SK-N-SH (cell line): Measurements from ENCODE around the gene CA5A. TPM values are rescaled to one million over a fixed set of nuclear protein-coding genes. Genes with fewer than 3 reads are reported as not detected.

ENCODE experiments used
- CTCF ChIA-PET: fragments of 300-600, 350-600 bp; formaldehyde crosslinking; extraction: SDS; loops from one replicate; lab custom pipeline; 2021; lab: Yijun Ruan, JAX
- POLR2A ChIA-PET: fragments of 350-600 bp; sonication (Branson Sonifier 250); formaldehyde crosslinking; extraction: SDS; loops from one replicate; lab custom pipeline; 2020; ENCODE audit warnings: antibody characterized with exemption, inconsistent platforms; lab: Yijun Ruan, JAX
- DNase-seq: peaks from one replicate; pipeline ENCODE4 v3.0.0; 2012
- H2AFZ ChIP-seq: fragments of 200-600 bp; sonication (generic); 2 replicates; pipeline ENCODE4 v1.8.1; 2016; ENCODE audit warnings: antibody characterized with exemption, mild to moderate bottlenecking, low read depth
- H3F3A ChIP-seq: fragments of 200-600 bp; sonication (generic); replicated peaks from 2 replicates; pipeline ENCODE3; 2016; ENCODE audit warnings: antibody characterized with exemption, mild to moderate bottlenecking; ENCODE audit not compliant: insufficient read depth
- H3K27ac ChIP-seq, 2 experiments: fragments of 200-500 bp in 1 of 2; fragments of 200-600 bp in 1 of 2; sonication (Bioruptor generic) in 1 of 2; sonication (generic), shearing (Covaris generic) in 1 of 2; 2 replicates each; pipeline versions ENCODE4 v1.5.1 to v1.6.1; 2014 to 2016; ENCODE audit warnings: low read depth in 2 of 2, inconsistent platforms in 1 of 2, low read length in 1 of 2, mild to moderate bottlenecking in 1 of 2, mixed read lengths in 1 of 2
- H3K27me3 ChIP-seq: fragments of 200-600 bp; sonication (generic), shearing (Covaris generic); 2 replicates; pipeline ENCODE4 v1.6.1; 2016; ENCODE audit warnings: mixed run types; ENCODE audit not compliant: insufficient read depth
- H3K36me3 ChIP-seq, 2 experiments: fragments of 200-500 bp in 1 of 2; fragments of 200-600 bp in 1 of 2; sonication (Bioruptor generic) in 1 of 2; sonication (generic) in 1 of 2; replicated peaks in 1 of 2; 2 replicates each; pipeline versions ENCODE3 to v1.5.1; 2014 to 2016; ENCODE audit warnings: low read length in 1 of 2, mild to moderate bottlenecking in 1 of 2; ENCODE audit not compliant: insufficient read depth in 2 of 2, control insufficient read depth in 1 of 2
- H3K4me1 ChIP-seq, 2 experiments: fragments of 200-500 bp in 1 of 2; fragments of 200-600 bp in 1 of 2; sonication (Bioruptor generic) in 1 of 2; sonication (generic), shearing (Covaris generic) in 1 of 2; 2 replicates each; pipeline versions ENCODE4 v1.5.1 to v1.6.1; 2014 to 2016; ENCODE audit warnings: low read depth in 1 of 2, low read length in 1 of 2, mixed run types in 1 of 2; ENCODE audit not compliant: insufficient read depth in 2 of 2, control insufficient read depth in 1 of 2
- H3K4me2 ChIP-seq: fragments of 200-600 bp; sonication (generic), shearing (Covaris generic); 2 replicates; pipeline ENCODE4 v1.6.1; 2017; ENCODE audit warnings: mixed run types
- H3K4me3 ChIP-seq, 2 experiments: fragments of 200-500 bp in 1 of 2; fragments of 200-600 bp in 1 of 2; sonication (Bioruptor generic) in 1 of 2; sonication (generic), shearing (Covaris generic) in 1 of 2; 2 replicates each; pipeline versions ENCODE4 v1.5.1 to v1.8.1; 2014 to 2016; ENCODE audit warnings: low read depth in 2 of 2, inconsistent platforms in 1 of 2, low read length in 1 of 2, mild to moderate bottlenecking in 1 of 2, mixed read lengths in 1 of 2, moderate library complexity in 1 of 2
- H3K79me2 ChIP-seq: fragments of 200-600 bp; sonication (generic); 2 replicates; pipeline ENCODE4 v1.8.1; 2017; ENCODE audit warnings: mild to moderate bottlenecking; ENCODE audit not compliant: insufficient read depth
- H3K9ac ChIP-seq: fragments of 200-600 bp; sonication (generic); 2 replicates; pipeline ENCODE4 v1.6.1; 2017; ENCODE audit warnings: mixed run types
- H3K9me2 ChIP-seq: fragments of 200-600 bp; sonication (generic); 2 replicates; pipeline ENCODE4 v1.6.1; 2017; ENCODE audit warnings: mixed run types
- H3K9me3 ChIP-seq: fragments of 200-600 bp; sonication (generic); 2 replicates; pipeline ENCODE4 v1.6.1; 2017; ENCODE audit warnings: mixed run types, mild to moderate bottlenecking, moderate library complexity
- H4K20me1 ChIP-seq: fragments of 200-600 bp; sonication (generic); 2 replicates; pipeline ENCODE4 v1.6.1; 2017; ENCODE audit warnings: mild to moderate bottlenecking, mixed run types; ENCODE audit not compliant: insufficient read depth
- ELF1 ChIP-seq: IDR thresholded peaks from 2 replicates; pipeline ENCODE4 v1.4.0; 2012
- EP300 ChIP-seq, 2 experiments: IDR thresholded peaks; 2 replicates each; pipeline versions ENCODE4 v1.4.0 to v1.6.1; 2012; ENCODE audit warnings: borderline replicate concordance in 1 of 2, low read depth in 1 of 2, low read length in 1 of 2
- EZH2phosphoT487 ChIP-seq: fragments of 200-600 bp; sonication (generic); IDR thresholded peaks from 2 replicates; pipeline ENCODE4 v1.6.1; 2017; ENCODE audit warnings: low read depth, mixed run types, mild to moderate bottlenecking, antibody characterized with exemption, moderate library complexity, borderline replicate concordance
- FOSL2 ChIP-seq: IDR thresholded peaks from 2 replicates; pipeline ENCODE4 v1.4.0; 2012; ENCODE audit warnings: low read depth, mild to moderate bottlenecking, moderate library complexity, borderline replicate concordance
- FOXM1 ChIP-seq: IDR thresholded peaks from 2 replicates; pipeline ENCODE4 v1.4.0; 2012; ENCODE audit warnings: low read depth, mild to moderate bottlenecking
- GABPA ChIP-seq: IDR thresholded peaks from 2 replicates; pipeline ENCODE4 v1.4.0; 2012; ENCODE audit warnings: low read depth, mild to moderate bottlenecking
- MXI1 ChIP-seq: IDR thresholded peaks from 2 replicates; pipeline ENCODE4 v1.6.1; 2012; ENCODE audit warnings: mild to moderate bottlenecking, low read depth, low read length, improper control_type of control experiment
- NRF1 ChIP-seq: IDR thresholded peaks from 2 replicates; pipeline ENCODE4 v1.6.1; 2012; ENCODE audit warnings: low read depth, mild to moderate bottlenecking, low read length
- RCOR1 ChIP-seq: fragments of 150-350 bp; IDR thresholded peaks from 2 replicates; pipeline ENCODE4 v1.6.1; 2017; ENCODE audit warnings: antibody characterized with exemption, low read length
- RXRA ChIP-seq: IDR thresholded peaks from 2 replicates; pipeline ENCODE4 v1.4.0; 2012; ENCODE audit warnings: low read depth, mild to moderate bottlenecking, borderline replicate concordance
- SIN3A ChIP-seq: IDR thresholded peaks from 2 replicates; pipeline ENCODE4 v1.6.1; 2012; ENCODE audit warnings: low read depth, mild to moderate bottlenecking, low read length, moderate library complexity, borderline replicate concordance
- SMC3 ChIP-seq: IDR thresholded peaks from 2 replicates; pipeline ENCODE4 v1.6.1; 2012; ENCODE audit warnings: low read depth, low read length, improper control_type of control experiment
- TCF12 ChIP-seq: IDR thresholded peaks from 2 replicates; pipeline ENCODE4 v1.4.0; 2012
- TEAD4 ChIP-seq: IDR thresholded peaks from 2 replicates; pipeline ENCODE4 v1.4.0; 2012; ENCODE audit warnings: mild to moderate bottlenecking, borderline replicate concordance; ENCODE audit not compliant: insufficient read depth
- YY1 ChIP-seq: IDR thresholded peaks from 2 replicates; pipeline ENCODE4 v1.4.0; 2012; ENCODE audit warnings: low read depth, mild to moderate bottlenecking
- WGBS: methylation state at CpG from one replicate; pipeline ENCODE4 v1.1.6; 2017; ENCODE audit warnings: low lambda C conversion rate; 5-methylcytosine and 5-hydroxymethylcytosine counted together
- polyA plus RNA-seq, 3 experiments: library from polyadenylated mRNA; depleted of rRNA; stranded (reverse); fragments of >200 nt; gene quantifications; 2 replicates each; pipeline ENCODE4 v1.2.3, GENCODE V29; 2012
- TF ChIP-seq, protein P1 (sequence below): fragments of 150-350 bp; IDR thresholded peaks from 2 replicates; pipeline ENCODE4 v1.6.1; 2016; ENCODE audit warnings: mild to moderate bottlenecking, low read depth, low read length
- TF ChIP-seq, protein P2 (sequence below): fragments of 150-350 bp; IDR thresholded peaks from 2 replicates; pipeline ENCODE4 v1.6.1; 2017; ENCODE audit warnings: antibody characterized with exemption, low read length, low read depth, borderline replicate concordance
- TF ChIP-seq, protein P3 (sequence below): IDR thresholded peaks from 2 replicates; pipeline ENCODE4 v1.6.1; 2012; ENCODE audit warnings: mild to moderate bottlenecking, low read depth, low read length, moderate library complexity

Gene CA5A
- polyA plus RNA-seq, 1 of the 3 experiments (the other 2 are of a cell fraction) = not detected

DNA sequence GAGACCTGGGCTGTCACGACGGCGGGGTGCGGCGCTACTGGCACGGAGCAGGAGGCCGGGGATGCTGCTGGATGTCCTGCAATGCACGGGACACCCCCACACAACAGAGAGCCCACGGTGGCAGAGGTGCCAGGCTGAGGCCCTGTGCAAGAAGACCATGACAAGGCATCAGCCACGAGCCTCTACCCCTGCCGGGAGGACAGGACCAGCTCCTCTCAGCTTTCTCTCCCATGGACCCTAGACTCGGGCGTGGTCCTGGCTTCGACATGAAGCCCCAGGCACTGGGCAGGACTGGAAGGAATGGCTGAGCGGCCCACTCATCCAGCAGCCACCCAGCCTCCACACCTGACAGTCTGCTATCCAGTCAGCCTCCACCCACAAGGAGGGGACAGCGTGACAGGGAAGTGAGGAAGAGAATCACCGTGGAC, 92.6 kb downstream of the CA5A start:
- Histone ChIP-seq H3K79me2 (peaks cover 3% of the 10 kb centered on the region; the same call in 1 of the 2 replicates), H3K36me3 (peaks cover 3 to 37% of the 10 kb centered on the region in 2 experiments), H3K9me2 (no peaks in the 10 kb centered on the region), H3K4me3 (no peak overlapping the region), H3K27me3 (no peaks in the 10 kb centered on the region), H2AFZ (no peak overlapping the region), H3K27ac (no peak overlapping the region), H3F3A (no peaks in the 10 kb centered on the region), H3K4me1 (peaks cover 0 to 20% of the 10 kb centered on the region in 2 experiments; a peak in 1 of 4 replicates), H3K9ac (no peak overlapping the region), H3K9me3 (no peaks in the 10 kb centered on the region), H4K20me1 (peaks cover 32% of the 10 kb centered on the region)
- ChIA-PET CTCF (interaction anchor here (2.2 to 10.5 kb wide), 3 partner anchors 27 to 65 kb away, joined by 13 to 207 read pairs (median 29); partner anchors contain the start of gene SLC7A5), POLR2A (interaction anchor here (0.9 kb wide), 1 partner anchor 16 kb away, joined by 3 read pairs; no protein-coding TSS in a partner anchor)
- WGBS = 86% methylated on average over 9 of the region's 17 CpGs
- DNase-seq = no peak
- TF ChIP-seq GABPA (no peak), TEAD4 (no peak), FOSL2 (no peak), YY1 (no peak), SMC3 (no peak), RXRA (no peak), NRF1 (no peak), SIN3A (no peak), FOXM1 (no peak), EZH2phosphoT487 (no peak), MXI1 (no peak), TCF12 (no peak), EP300 (IDR thresholded peaks at IDR 0.05; ENCODE audit: borderline replicate concordance in 1 of 2, low read depth in 1 of 2, low read length in 1 of 2) (no peak), ELF1 (no peak)
- TF ChIP-seq, protein P1, sequence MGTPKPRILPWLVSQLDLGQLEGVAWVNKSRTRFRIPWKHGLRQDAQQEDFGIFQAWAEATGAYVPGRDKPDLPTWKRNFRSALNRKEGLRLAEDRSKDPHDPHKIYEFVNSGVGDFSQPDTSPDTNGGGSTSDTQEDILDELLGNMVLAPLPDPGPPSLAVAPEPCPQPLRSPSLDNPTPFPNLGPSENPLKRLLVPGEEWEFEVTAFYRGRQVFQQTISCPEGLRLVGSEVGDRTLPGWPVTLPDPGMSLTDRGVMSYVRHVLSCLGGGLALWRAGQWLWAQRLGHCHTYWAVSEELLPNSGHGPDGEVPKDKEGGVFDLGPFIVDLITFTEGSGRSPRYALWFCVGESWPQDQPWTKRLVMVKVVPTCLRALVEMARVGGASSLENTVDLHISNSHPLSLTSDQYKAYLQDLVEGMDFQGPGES = no peak
- TF ChIP-seq, protein P2, sequence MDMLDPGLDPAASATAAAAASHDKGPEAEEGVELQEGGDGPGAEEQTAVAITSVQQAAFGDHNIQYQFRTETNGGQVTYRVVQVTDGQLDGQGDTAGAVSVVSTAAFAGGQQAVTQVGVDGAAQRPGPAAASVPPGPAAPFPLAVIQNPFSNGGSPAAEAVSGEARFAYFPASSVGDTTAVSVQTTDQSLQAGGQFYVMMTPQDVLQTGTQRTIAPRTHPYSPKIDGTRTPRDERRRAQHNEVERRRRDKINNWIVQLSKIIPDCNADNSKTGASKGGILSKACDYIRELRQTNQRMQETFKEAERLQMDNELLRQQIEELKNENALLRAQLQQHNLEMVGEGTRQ = no peak
- TF ChIP-seq, all 33 proteins: peak for 0
- no peak overlapping the region for H3K4me2 ChIP-seq

DNA sequence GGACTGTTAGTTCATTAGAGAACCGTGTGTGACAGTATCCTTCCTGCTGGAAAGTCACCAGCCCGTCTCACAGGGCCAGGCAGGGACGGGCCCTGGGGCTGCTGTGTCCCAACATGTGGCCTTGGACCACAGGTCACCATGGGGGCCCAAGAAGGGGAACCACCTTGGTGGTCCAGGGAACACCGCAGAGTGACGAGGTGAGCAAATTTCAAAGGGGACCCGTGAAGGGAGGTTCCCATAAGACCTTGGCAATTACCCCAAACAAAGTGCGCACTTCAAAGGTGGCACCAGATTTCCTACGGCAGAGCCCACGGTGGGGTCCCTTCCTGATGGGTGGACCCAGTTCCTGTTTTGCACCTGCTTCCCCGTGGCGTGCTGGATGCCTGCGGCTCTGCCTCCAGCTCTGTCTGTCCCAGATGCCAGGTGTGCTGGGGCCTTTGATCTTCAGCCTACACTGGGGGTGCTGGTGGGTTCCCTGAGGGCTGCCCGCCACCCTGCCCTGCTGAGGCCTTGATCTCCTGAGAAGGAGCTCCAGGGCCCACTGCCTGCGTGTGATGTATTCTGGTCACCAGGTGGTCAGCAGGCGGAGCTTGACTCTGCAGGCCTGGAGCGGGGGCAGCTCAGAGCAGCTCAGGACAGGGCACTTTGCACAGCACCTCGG, 94.0 kb downstream of the CA5A start:
- Histone ChIP-seq H3K4me1 (peaks cover 0 to 20% of the 10 kb centered on the region in 2 experiments; a peak in 1 of 4 replicates), H3K36me3 (peaks cover 4 to 26% of the 10 kb centered on the region in 2 experiments), H3K27me3 (no peaks in the 10 kb centered on the region), H4K20me1 (peaks cover 32% of the 10 kb centered on the region), H3K4me2 (no peak overlapping the region), H3K9me2 (no peaks in the 10 kb centered on the region), H3K27ac (no peak overlapping the region), H3K79me2 (peaks cover 3% of the 10 kb centered on the region; the same call in 1 of the 2 replicates), H3K4me3 (no peak overlapping the region), H2AFZ (no peak overlapping the region), H3K9ac (no peak overlapping the region), H3F3A (no peaks in the 10 kb centered on the region), H3K9me3 (no peaks in the 10 kb centered on the region)
- DNase-seq = no peak
- TF ChIP-seq RCOR1 (no peak), FOSL2 (no peak), SIN3A (no peak), MXI1 (no peak)
- TF ChIP-seq, protein P3, sequence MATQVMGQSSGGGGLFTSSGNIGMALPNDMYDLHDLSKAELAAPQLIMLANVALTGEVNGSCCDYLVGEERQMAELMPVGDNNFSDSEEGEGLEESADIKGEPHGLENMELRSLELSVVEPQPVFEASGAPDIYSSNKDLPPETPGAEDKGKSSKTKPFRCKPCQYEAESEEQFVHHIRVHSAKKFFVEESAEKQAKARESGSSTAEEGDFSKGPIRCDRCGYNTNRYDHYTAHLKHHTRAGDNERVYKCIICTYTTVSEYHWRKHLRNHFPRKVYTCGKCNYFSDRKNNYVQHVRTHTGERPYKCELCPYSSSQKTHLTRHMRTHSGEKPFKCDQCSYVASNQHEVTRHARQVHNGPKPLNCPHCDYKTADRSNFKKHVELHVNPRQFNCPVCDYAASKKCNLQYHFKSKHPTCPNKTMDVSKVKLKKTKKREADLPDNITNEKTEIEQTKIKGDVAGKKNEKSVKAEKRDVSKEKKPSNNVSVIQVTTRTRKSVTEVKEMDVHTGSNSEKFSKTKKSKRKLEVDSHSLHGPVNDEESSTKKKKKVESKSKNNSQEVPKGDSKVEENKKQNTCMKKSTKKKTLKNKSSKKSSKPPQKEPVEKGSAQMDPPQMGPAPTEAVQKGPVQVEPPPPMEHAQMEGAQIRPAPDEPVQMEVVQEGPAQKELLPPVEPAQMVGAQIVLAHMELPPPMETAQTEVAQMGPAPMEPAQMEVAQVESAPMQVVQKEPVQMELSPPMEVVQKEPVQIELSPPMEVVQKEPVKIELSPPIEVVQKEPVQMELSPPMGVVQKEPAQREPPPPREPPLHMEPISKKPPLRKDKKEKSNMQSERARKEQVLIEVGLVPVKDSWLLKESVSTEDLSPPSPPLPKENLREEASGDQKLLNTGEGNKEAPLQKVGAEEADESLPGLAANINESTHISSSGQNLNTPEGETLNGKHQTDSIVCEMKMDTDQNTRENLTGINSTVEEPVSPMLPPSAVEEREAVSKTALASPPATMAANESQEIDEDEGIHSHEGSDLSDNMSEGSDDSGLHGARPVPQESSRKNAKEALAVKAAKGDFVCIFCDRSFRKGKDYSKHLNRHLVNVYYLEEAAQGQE = no peak
- WGBS = 87% methylated on average over 7 of the region's 17 CpGs
- CTCF ChIA-PET = interaction anchor here (2.2 to 10.0 kb wide), 2 partner anchors 9 to 63 kb away, joined by 13 to 108 read pairs; no protein-coding TSS in a partner anchor
- POLR2A ChIA-PET = no interaction called here
